Measurements from ENCODE around the gene KTN1. TPM values are rescaled to one million over a fixed set of nuclear protein-coding genes. Genes with fewer than 3 reads are reported as not detected.

KTN1 gene
- total RNA-seq, 6 donors from 2014 or later = 69.1 to 215 (median 116) TPM

GRCh38 chr14:55620981-55621380, 41.0 kb downstream of the KTN1 start:
- Histone ChIP-seq H3K9me3 (peaks cover 0 to 3% (median 0%) of the 10 kb centered on the region in 4 donors), H3K36me3 (peaks cover 23 to 73% (median 40%) of the 10 kb centered on the region in 4 donors), H3K4me1 (no peaks in the 10 kb centered on the region), H3K27me3 (no peaks in the 10 kb centered on the region), H3K27ac (no peak overlapping the region), H3K4me3 (no peak overlapping the region)
- ATAC-seq (ENCODE audit: low FRiP score in 2 of 2) (no peak), DNase-seq (no peak)
- no peak for TF ChIP-seq POLR2AphosphoS5 (IDR thresholded peaks at IDR 0.05)
- whole genome bisulfite sequencing, 2 donors = 97 to 99% methylated on average over 3 of the region's 3 CpGs

DNA sequence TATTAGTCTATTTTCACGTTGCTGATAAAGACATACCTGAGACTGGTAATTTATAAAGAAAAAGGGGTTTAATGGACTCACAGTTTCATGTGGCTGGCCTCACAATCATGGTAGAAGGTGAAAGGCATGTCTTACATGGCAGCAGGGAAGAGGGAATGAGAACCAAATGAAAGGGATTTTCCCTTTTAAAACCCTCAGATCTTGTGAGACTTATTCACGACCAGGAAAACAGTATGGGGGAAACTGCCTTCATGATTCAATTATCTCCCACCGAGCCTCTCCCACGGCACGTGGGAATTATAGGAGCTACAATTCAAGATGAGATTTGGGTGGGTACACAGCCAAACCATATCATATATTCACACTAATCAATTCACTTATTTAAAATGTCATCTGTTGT, 41.4 kb downstream of the KTN1 start:
- ATAC-seq (ENCODE audit: low FRiP score in 2 of 2) (no peak), DNase-seq (no peak)
- no peaks in the 10 kb centered on the region for H3K27me3 ChIP-seq
- H3K9me3 ChIP-seq = peaks cover 0 to 3% (median 0%) of the 10 kb centered on the region in 4 donors
- no peaks in the 10 kb centered on the region for H3K4me1 ChIP-seq
- no peak overlapping the region for H3K4me3 ChIP-seq
- H3K36me3 ChIP-seq = peaks cover 23 to 72% (median 39%) of the 10 kb centered on the region in 4 donors
- no peak for TF ChIP-seq POLR2A (IDR thresholded peaks at IDR 0.05)
- no peak overlapping the region for H3K27ac ChIP-seq
- WGBS, 2 donors = 89 to 97% methylated on average over 5 of the region's 5 CpGs

DNA sequence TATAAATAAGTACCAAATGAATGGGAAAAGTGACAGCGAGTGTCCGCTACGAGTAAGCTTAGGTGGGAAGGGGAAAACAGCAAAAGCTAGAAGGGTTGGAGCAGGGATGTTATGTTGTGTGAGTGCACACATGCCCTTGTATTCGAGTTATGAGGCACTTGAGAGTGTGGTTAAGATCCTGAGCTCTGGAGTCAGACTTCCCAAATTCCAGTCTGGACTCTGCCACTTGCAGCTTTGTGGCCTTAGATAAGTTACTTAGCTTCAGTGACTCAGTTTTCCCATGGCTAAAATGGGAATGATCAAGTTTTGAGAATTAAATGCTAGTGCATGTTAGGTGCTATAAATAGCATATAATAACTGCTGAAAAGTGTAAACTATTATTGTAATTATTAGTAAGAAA, 44.9 kb downstream of the KTN1 start:
- peaks cover 0 to 3% (median 0%) of the 10 kb centered on the region in 4 donors for H3K9me3 ChIP-seq
- DNase-seq = no peak
- TF ChIP-seq CTCF (IDR thresholded peaks at IDR 0.05) (no peak), EP300 (IDR thresholded peaks at IDR 0.05) (no peak), POLR2AphosphoS5 (IDR thresholded peaks at IDR 0.05) (no peak), POLR2A (IDR thresholded peaks at IDR 0.05) (no peak)
- H3K36me3 ChIP-seq = peaks cover 8 to 60% (median 27%) of the 10 kb centered on the region in 4 donors
- no peak overlapping the region for H3K4me3 ChIP-seq
- no peaks in the 10 kb centered on the region for H3K4me1 ChIP-seq
- no peak for ATAC-seq (ENCODE audit: low FRiP score in 2 of 2)
- WGBS, 2 donors = 83 to 90% methylated on average over 4 of the region's 4 CpGs
- no peak overlapping the region for H3K27ac ChIP-seq
- no peaks in the 10 kb centered on the region for H3K27me3 ChIP-seq

DNA sequence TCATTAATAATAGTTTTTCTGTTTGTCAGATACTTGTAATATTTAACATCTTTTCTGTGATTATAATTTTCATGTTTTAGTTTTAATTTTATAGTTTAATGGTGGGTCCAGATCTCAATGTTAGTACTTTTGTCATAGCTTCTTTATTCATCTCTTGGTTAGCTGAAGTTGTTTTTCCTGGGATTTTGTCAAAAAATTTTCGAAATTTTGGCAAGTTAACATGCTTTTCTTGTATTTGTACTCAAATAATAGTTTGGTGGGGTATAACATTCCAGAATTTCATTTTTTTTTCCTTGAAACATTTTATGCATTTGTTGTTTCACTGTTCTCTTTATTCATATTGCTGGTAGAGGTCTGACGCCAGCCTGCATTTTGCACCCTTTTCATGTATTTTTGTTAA, 45.5 kb downstream of the KTN1 start:
- Histone ChIP-seq H3K27me3 (no peaks in the 10 kb centered on the region), H3K36me3 (peaks cover 4 to 59% (median 27%) of the 10 kb centered on the region in 4 donors), H3K27ac (no peak overlapping the region), H3K4me3 (no peak overlapping the region), H3K9me3 (no peaks in the 10 kb centered on the region), H3K4me1 (no peaks in the 10 kb centered on the region)
- ATAC-seq (ENCODE audit: low FRiP score in 2 of 2) (no peak), DNase-seq (no peak)
- TF ChIP-seq POLR2AphosphoS5 (IDR thresholded peaks at IDR 0.05) = no peak
- no peak for TF ChIP-seq CTCF (IDR thresholded peaks at IDR 0.05)
- no peak for TF ChIP-seq POLR2A (IDR thresholded peaks at IDR 0.05)
- TF ChIP-seq EP300 (IDR thresholded peaks at IDR 0.05) = no peak
- 85 to 88% methylated on average over 2 of the region's 2 CpGs for WGBS, 2 donors

- no peak for ATAC-seq (ENCODE audit: low FRiP score in 2 of 2)
- no peaks in the 10 kb centered on the region for H3K27me3 ChIP-seq
- no peak overlapping the region for H3K27ac ChIP-seq
- no peaks in the 10 kb centered on the region for H3K9me3 ChIP-seq
- 77 to 91% methylated on average over 4 of the region's 4 CpGs for WGBS, 2 donors
- TF ChIP-seq EP300 (IDR thresholded peaks at IDR 0.05) (no peak), POLR2AphosphoS5 (IDR thresholded peaks at IDR 0.05) (no peak), CTCF (IDR thresholded peaks at IDR 0.05) (no peak), POLR2A (IDR thresholded peaks at IDR 0.05) (no peak)
- H3K4me3 ChIP-seq = no peak overlapping the region
- H3K36me3 ChIP-seq = peaks cover 2 to 59% (median 22%) of the 10 kb centered on the region in 4 donors
- no peaks in the 10 kb centered on the region for H3K4me1 ChIP-seq
- DNase-seq = no peak
Observed at GRCh38 chr14:55626131-55626530, 46.1 kb downstream of the KTN1 start.

DNA sequence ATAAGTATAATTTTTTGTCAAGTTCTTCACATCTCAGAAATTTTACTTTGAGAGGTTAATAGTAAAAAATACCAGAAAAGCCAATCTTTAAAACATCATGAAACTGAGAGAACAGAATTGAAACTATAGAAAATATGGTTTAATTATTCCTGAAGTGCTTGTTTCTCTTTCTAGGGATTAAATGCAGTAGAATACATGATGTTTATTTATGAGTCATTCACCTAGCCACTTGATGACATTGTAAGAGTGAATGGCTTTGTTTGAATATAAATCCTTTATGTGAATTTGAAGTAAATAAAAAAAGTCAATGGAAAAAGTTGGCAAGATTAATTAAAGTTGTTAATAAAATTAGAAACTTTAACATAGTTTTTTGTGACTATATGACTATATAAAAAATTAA, 48.4 kb downstream of the KTN1 start:
- no peak overlapping the region for H3K27ac ChIP-seq
- H3K9me3 ChIP-seq = no peaks in the 10 kb centered on the region
- peaks cover 2 to 52% (median 16%) of the 10 kb centered on the region in 4 donors for H3K36me3 ChIP-seq
- ATAC-seq (ENCODE audit: low FRiP score in 2 of 2) (no peak), DNase-seq (no peak)
- no peaks in the 10 kb centered on the region for H3K27me3 ChIP-seq
- no peaks in the 10 kb centered on the region for H3K4me1 ChIP-seq
- TF ChIP-seq EP300 (IDR thresholded peaks at IDR 0.05) (no peak), POLR2AphosphoS5 (IDR thresholded peaks at IDR 0.05) (no peak), POLR2A (IDR thresholded peaks at IDR 0.05) (no peak), CTCF (IDR thresholded peaks at IDR 0.05) (no peak)
- no peak overlapping the region for H3K4me3 ChIP-seq
